Brain microvascular endothelial cell (primary cell): ENCODE results near the gene FARP1.

Source experiments
- DNase-seq: peaks from one replicate; pipeline ENCODE4 v3.0.0-alpha.2; 2020
- H3K27ac ChIP-seq: fragments of 250-450 bp; sonication (Bioruptor Pico); 2 replicates; pipeline ENCODE4 v1.5.1; 2020; ENCODE audit warnings: mild to moderate bottlenecking, moderate library complexity
- H3K27me3 ChIP-seq: fragments of 250-450 bp; sonication (Bioruptor Pico); replicated peaks from 2 replicates; pipeline ENCODE4 v1.5.1; 2020; ENCODE audit warnings: mild to moderate bottlenecking
- H3K36me3 ChIP-seq: fragments of 250-450 bp; sonication (Bioruptor Pico); replicated peaks from 2 replicates; pipeline ENCODE4 v1.5.1; 2020; ENCODE audit warnings: mild to moderate bottlenecking
- H3K4me3 ChIP-seq: 2 replicates; pipeline ENCODE4 v1.5.1; 2011; ENCODE audit warnings: low read depth, mild to moderate bottlenecking, control low read depth, low read length, moderate library complexity
- CTCF ChIP-seq: IDR thresholded peaks from 2 replicates; pipeline ENCODE4 v1.5.1; 2011; ENCODE audit warnings: low read depth, mild to moderate bottlenecking, moderate library complexity, low read length, control low read depth, inconsistent platforms; ENCODE audit errors: missing control alignments
- in situ Hi-C: cut with HindIII; loops from 2 replicates; pipeline ENCODE4 v1.10.0; 2017; ENCODE audit warnings: low sequenced_read_pairs, low pct_ligation_motif_present

Gene FARP1

GRCh38 chr13:98416408-98416807 is 273.5 kb downstream of the FARP1 start:
- H3K27ac ChIP-seq: no peak overlapping the region
- in situ Hi-C loops: loop anchor here (25.0 kb wide), 2 partner anchors 279 to 529 kb away; partner anchors contain the start of gene FARP1
- TF ChIP-seq CTCF: no peak
- no peaks in the 10 kb centered on the region for H3K27me3 ChIP-seq
- no peak overlapping the region for H3K4me3 ChIP-seq
- no peak for DNase-seq
- peaks cover 22% of the 10 kb centered on the region for H3K36me3 ChIP-seq

- H3K36me3 ChIP-seq: peaks cover 14% of the 10 kb centered on the region
- no peak for DNase-seq
- no peak overlapping the region for H3K27ac ChIP-seq
- no peak for TF ChIP-seq CTCF
- H3K27me3 ChIP-seq: no peaks in the 10 kb centered on the region
- in situ Hi-C loops: loop anchor here (25.0 kb wide), 2 partner anchors 283 to 533 kb away; partner anchors contain the start of gene FARP1
- H3K4me3 ChIP-seq: no peak overlapping the region
These were observed 277.1 kb downstream of the FARP1 start for GRCh38 chr13:98419786-98420553.

GRCh38 chr13:98420554-98421175 is 277.8 kb downstream of the FARP1 start:
- H3K27ac ChIP-seq: no peak overlapping the region
- no peak for DNase-seq
- in situ Hi-C loops: loop anchor here (25.0 kb wide), 2 partner anchors 283 to 533 kb away; partner anchors contain the start of gene FARP1
- TF ChIP-seq CTCF: no peak
- peaks cover 10% of the 10 kb centered on the region for H3K36me3 ChIP-seq
- no peak overlapping the region for H3K4me3 ChIP-seq
- no peaks in the 10 kb centered on the region for H3K27me3 ChIP-seq

GRCh38 chr13:98422046-98422445 is 279.2 kb downstream of the FARP1 start:
- DNase-seq: no peak
- H3K27ac ChIP-seq: no peak overlapping the region
- no peaks in the 10 kb centered on the region for H3K27me3 ChIP-seq
- TF ChIP-seq CTCF: no peak
- H3K36me3 ChIP-seq: peaks cover 4% of the 10 kb centered on the region
- in situ Hi-C loops: loop anchor here (25.0 kb wide), 2 partner anchors 285 to 535 kb away; partner anchors contain the start of gene FARP1
- no peak overlapping the region for H3K4me3 ChIP-seq

- no peak for TF ChIP-seq CTCF
- no peak overlapping the region for H3K4me3 ChIP-seq
- DNase-seq: no peak
- H3K36me3 ChIP-seq: peaks cover 6% of the 10 kb centered on the region
- H3K27ac ChIP-seq: no peak overlapping the region
- in situ Hi-C loops: loop anchor here (25.0 kb wide), 2 partner anchors 286 to 536 kb away; partner anchors contain the start of gene FARP1
- H3K27me3 ChIP-seq: no peaks in the 10 kb centered on the region
These were observed 280.5 kb downstream of the FARP1 start for GRCh38 chr13:98423417-98423816.
